ENCODE results near the gene LAYN. TPM values are rescaled to one million over a fixed set of nuclear protein-coding genes. Genes with fewer than 3 reads are reported as not detected.

The LAYN gene
- total and polyA plus RNA-seq, 9 of the 15 experiments (the other 6 are each of a cell fraction or from before 2014, with no cell fraction given) = not detected

- TF ChIP-seq ELF1 (tag; IDR thresholded peaks at IDR 0.05) = peak; percentile 90
- no peak for TF ChIP-seq NFIX (CRISPR knock-in tag; IDR thresholded peaks at IDR 0.05; ENCODE audit: low read depth)
- peak; percentile 70 for TF ChIP-seq POLR2G (IDR thresholded peaks at IDR 0.05; ENCODE audit: low read depth, low read length)
- peak; percentile 97 for TF ChIP-seq SP1 (CRISPR knock-in tag; IDR thresholded peaks at IDR 0.05)
- peak; percentile 68 for TF ChIP-seq RBFOX2 (IDR thresholded peaks at IDR 0.05; ENCODE audit: low read depth, low read length)
- no peak for TF ChIP-seq TEAD2 (tag; IDR thresholded peaks at IDR 0.05)
- TF ChIP-seq SIN3A (IDR thresholded peaks at IDR 0.05; ENCODE audit: borderline replicate concordance in 2 of 2, control insufficient read depth in 1 of 2, low read depth in 2 of 2, low read length in 2 of 2) = 0 out of 4 replicates have a peak, but pooled peaks have one; percentile 34 to 54
- no peak for TF ChIP-seq KLF6 (CRISPR knock-in tag; IDR thresholded peaks at IDR 0.05; ENCODE audit: borderline replicate concordance)
- no peak for TF ChIP-seq TAF15 (IDR thresholded peaks at IDR 0.05; ENCODE audit: low read depth, low read length)
- TF ChIP-seq CTBP1 (IDR thresholded peaks at IDR 0.05; ENCODE audit: borderline replicate concordance) = peak; percentile 90
- no peak for TF ChIP-seq ARID3B (CRISPR knock-in tag; IDR thresholded peaks at IDR 0.05; ENCODE audit: borderline replicate concordance)
- TF ChIP-seq ZNF76 (CRISPR knock-in tag; IDR thresholded peaks at IDR 0.05; ENCODE audit: borderline replicate concordance) = no peak
- TF ChIP-seq ZNF143 (CRISPR knock-in tag; IDR thresholded peaks at IDR 0.05) = no peak
- TF ChIP-seq FOXA1 (IDR thresholded peaks at IDR 0.05; ENCODE audit: borderline replicate concordance) = no peak
- 0 out of 2 replicates have a peak, but pooled peaks have one; percentile 35 for TF ChIP-seq JUN (IDR thresholded peaks at IDR 0.05; ENCODE audit: borderline replicate concordance, low read depth, low read length)
- no peak for TF ChIP-seq JUN (CRISPR knock-in tag; IDR thresholded peaks at IDR 0.05; ENCODE audit: borderline replicate concordance)
- peak; percentile 69 for TF ChIP-seq MYC (IDR thresholded peaks at IDR 0.05; ENCODE audit: low read depth, low read length)
- TF ChIP-seq MYC (CRISPR knock-in tag; IDR thresholded peaks at IDR 0.05; ENCODE audit: borderline replicate concordance, low read depth) = no peak
- TF ChIP-seq CREB3L1 (IDR thresholded peaks at IDR 0.05; ENCODE audit: borderline replicate concordance, low read depth) = 0 out of 2 replicates have a peak, but pooled peaks have one; percentile 50
- 0 out of 2 replicates have a peak, but pooled peaks have one; percentile 42 for TF ChIP-seq ZNF511 (CRISPR knock-in tag; IDR thresholded peaks at IDR 0.05)
- TF ChIP-seq TBP (optimal IDR thresholded peaks at IDR 0.05; ENCODE audit: low read depth, low read length) = no peak
- peak; percentile 67 for TF ChIP-seq NEUROD1 (IDR thresholded peaks at IDR 0.05; ENCODE audit: borderline replicate concordance, low read depth, low read length, partially characterized antibody)
- TF ChIP-seq GTF2E2 (tag; IDR thresholded peaks at IDR 0.05) = no peak
- TF ChIP-seq ERF (CRISPR knock-in tag; IDR thresholded peaks at IDR 0.05) = 0 out of 2 replicates have a peak, but pooled peaks have one; percentile 41
These were observed 61.7 kb downstream of the LAYN start, which contains the start of gene SIK2 (continued) for GRCh38 chr11:111601979-111602864.

Measured in K562 (cell line).